HepG2 (cell line): ENCODE measurements around the gene RNF8. TPM values are rescaled to one million over a fixed set of nuclear protein-coding genes. Genes with fewer than 3 reads are reported as not detected.

Experiments
- MXD1 ChIP-seq: sonication (generic); formaldehyde crosslinking; IDR thresholded peaks from 2 replicates; pipeline ENCODE4 v1.4.0; 2020; ENCODE audit warnings: mild to moderate bottlenecking, missing genetic modification reagents
- SMARCE1 ChIP-seq: fragments of 450-650 bp; IDR thresholded peaks from 2 replicates; pipeline ENCODE4 v1.6.1; 2017; ENCODE audit warnings: borderline replicate concordance
- SRY ChIP-seq: sonication (generic); formaldehyde crosslinking; IDR thresholded peaks from 2 replicates; pipeline ENCODE4 v1.8.0; 2022; ENCODE audit warnings: mild to moderate bottlenecking, missing genetic modification reagents
- TSC22D2 ChIP-seq: sonication (generic); formaldehyde crosslinking; IDR thresholded peaks from 2 replicates; pipeline ENCODE4 v1.5.1; 2020; ENCODE audit warnings: missing genetic modification reagents, mild to moderate bottlenecking, borderline replicate concordance
- ZBTB38 ChIP-seq: sonication (generic); formaldehyde crosslinking; IDR thresholded peaks from 2 replicates; pipeline ENCODE4 v1.5.1; 2020; ENCODE audit warnings: mild to moderate bottlenecking, missing genetic modification reagents
- ZNF3 ChIP-seq: IDR thresholded peaks from 2 replicates; pipeline ENCODE4 v1.7.0; 2017; ENCODE audit warnings: inconsistent platforms
- ZNF34 ChIP-seq: sonication (generic); formaldehyde crosslinking; IDR thresholded peaks from 2 replicates; pipeline ENCODE4 v1.4.0; 2020; ENCODE audit warnings: mild to moderate bottlenecking, missing genetic modification reagents, borderline replicate concordance
- ZNF687 ChIP-seq: sonication (generic); formaldehyde crosslinking; IDR thresholded peaks from 2 replicates; pipeline ENCODE4 v1.5.1; 2020; ENCODE audit warnings: mild to moderate bottlenecking, missing genetic modification reagents, moderate library complexity
- ZNF878 ChIP-seq: sonication (generic); formaldehyde crosslinking; IDR thresholded peaks from 2 replicates; pipeline ENCODE4 v1.8.1; 2023; ENCODE audit warnings: mild to moderate bottlenecking, missing genetic modification reagents, moderate library complexity
- polyA plus RNA-seq, 8 experiments: library from polyadenylated mRNA; depleted of rRNA in 3 of 8; stranded (reverse) in 7 of 8; unstranded in 1 of 8; fragments of >200 nt; fragmentation: Illumina TruSeq in 4 of 8; extraction: Trizol in 4 of 8; gene quantifications; 2 replicates each; pipeline versions ENCODE4 v1.2.1 to v1.2.3, GENCODE V29; 2011 to 2016; ENCODE audit warnings: low read depth in 4 of 8, missing spikeins in 1 of 8, mixed read lengths in 1 of 8; ENCODE audit not compliant: insufficient read depth in 1 of 8
- total RNA-seq, 5 experiments: library from RNA; depleted of rRNA; stranded (reverse); fragments of >200 nt; fragmentation: Illumina TruSeq; extraction: Trizol; gene quantifications; 2 replicates each; pipeline ENCODE4 v1.2.3, GENCODE V29; 2016; ENCODE audit warnings: low read depth in 1 of 5
- TF ChIP-seq, protein P1 (sequence below): sonication (generic); formaldehyde crosslinking; IDR thresholded peaks from 2 replicates; pipeline ENCODE4 v1.4.0; 2020; ENCODE audit warnings: missing genetic modification reagents, borderline replicate concordance

RNF8 gene
- total and polyA plus RNA-seq, 2 of the 13 experiments (the other 11 are each of a cell fraction or from before 2014, with no cell fraction given), result 21.8 to 47.6 TPM

- TF ChIP-seq ZNF687 (CRISPR knock-in tag), result no peak
- TF ChIP-seq ZNF3 (CRISPR knock-in tag), result no peak
- TF ChIP-seq ZNF34, result no peak
- TF ChIP-seq ZBTB38 (CRISPR knock-in tag), result no peak
- no peak for TF ChIP-seq SMARCE1
- TF ChIP-seq SRY, result no peak
- no peak for TF ChIP-seq TSC22D2
- TF ChIP-seq, protein P1, sequence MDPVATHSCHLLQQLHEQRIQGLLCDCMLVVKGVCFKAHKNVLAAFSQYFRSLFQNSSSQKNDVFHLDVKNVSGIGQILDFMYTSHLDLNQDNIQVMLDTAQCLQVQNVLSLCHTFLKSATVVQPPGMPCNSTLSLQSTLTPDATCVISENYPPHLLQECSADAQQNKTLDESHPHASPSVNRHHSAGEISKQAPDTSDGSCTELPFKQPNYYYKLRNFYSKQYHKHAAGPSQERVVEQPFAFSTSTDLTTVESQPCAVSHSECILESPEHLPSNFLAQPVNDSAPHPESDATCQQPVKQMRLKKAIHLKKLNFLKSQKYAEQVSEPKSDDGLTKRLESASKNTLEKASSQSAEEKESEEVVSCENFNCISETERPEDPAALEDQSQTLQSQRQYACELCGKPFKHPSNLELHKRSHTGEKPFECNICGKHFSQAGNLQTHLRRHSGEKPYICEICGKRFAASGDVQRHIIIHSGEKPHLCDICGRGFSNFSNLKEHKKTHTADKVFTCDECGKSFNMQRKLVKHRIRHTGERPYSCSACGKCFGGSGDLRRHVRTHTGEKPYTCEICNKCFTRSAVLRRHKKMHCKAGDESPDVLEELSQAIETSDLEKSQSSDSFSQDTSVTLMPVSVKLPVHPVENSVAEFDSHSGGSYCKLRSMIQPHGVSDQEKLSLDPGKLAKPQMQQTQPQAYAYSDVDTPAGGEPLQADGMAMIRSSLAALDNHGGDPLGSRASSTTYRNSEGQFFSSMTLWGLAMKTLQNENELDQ, result no peak
- no peak for TF ChIP-seq ZNF878
- no peak for TF ChIP-seq MXD1 (CRISPR knock-in tag)
These were observed 42.9 kb downstream of the RNF8 start (continued) for GRCh38 chr6:37396571-37397180.
